ENCODE data around the gene SMG5.
"Not testable (repeated sequence)": the region's sequence is repeated elsewhere in the genome, so short reads cannot be mapped to it uniquely, and the experiment has no call there.

Gene SMG5

DNA sequence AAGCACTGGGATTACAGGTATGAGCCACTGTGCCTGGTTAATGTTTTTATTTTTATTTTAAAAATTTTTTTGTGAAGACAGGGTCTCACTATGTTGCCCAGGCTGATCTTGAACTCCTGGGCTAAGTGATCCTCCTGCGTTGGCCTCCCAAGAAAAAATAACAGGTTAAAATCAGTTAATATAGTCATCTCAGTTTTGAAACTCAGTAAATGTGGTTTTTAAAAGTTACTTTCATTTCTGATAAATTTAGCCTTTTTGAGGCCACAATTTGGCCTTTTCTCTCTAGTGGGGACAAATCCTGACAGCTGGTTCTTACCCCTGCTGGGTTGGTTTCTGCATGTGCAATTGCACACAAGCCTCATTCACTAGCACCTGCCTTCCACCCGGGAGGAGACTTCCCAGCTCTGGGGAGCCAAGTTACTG is 56.5 kb downstream of the SMG5 start:
- H3K27me3 ChIP-seq (ENCODE audit: low read depth, low read length) = no peaks in the 10 kb centered on the region
- no peak overlapping the region for H3K27ac ChIP-seq (ENCODE audit: low read length)
- H3K4me1 ChIP-seq (ENCODE audit: control insufficient read depth in 1 of 2, insufficient read depth in 2 of 2, low read length in 2 of 2) = peaks cover 0 to 8% of the 10 kb centered on the region in 2 donors
- H3K4me3 ChIP-seq (ENCODE audit: low read depth in 1 of 2, low read length in 2 of 2) = no peak overlapping the region
- H3K9me3 ChIP-seq (ENCODE audit: control insufficient read depth in 1 of 2, low read length in 2 of 2) = no peaks in the 10 kb centered on the region
- H3K36me3 ChIP-seq (ENCODE audit: control insufficient read depth in 1 of 2, insufficient read depth in 2 of 2, low read length in 2 of 2) = peaks cover 25 to 37% of the 10 kb centered on the region in 2 donors

DNA sequence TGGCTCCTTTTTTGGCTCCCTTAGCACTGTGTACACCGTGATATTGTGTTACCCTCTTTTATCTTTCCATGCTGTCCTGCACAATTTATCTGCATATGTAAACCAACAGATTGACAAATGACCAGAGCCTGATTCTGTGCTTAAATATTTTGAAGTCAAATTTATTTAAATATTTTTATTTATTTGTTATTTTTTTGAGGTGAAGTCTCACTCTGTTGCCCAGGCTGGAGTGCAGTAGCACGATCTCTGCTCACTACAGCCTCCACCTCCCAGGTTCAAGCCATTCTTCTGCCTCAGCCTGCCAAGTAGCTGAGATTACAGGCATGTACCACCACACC is 57.0 kb downstream of the SMG5 start:
- Histone ChIP-seq H3K9me3 (ENCODE audit: control insufficient read depth in 1 of 2, low read length in 2 of 2) (no peaks in the 10 kb centered on the region), H3K27me3 (ENCODE audit: low read depth, low read length) (no peaks in the 10 kb centered on the region), H3K36me3 (ENCODE audit: control insufficient read depth in 1 of 2, insufficient read depth in 2 of 2, low read length in 2 of 2) (peaks cover 30 to 41% of the 10 kb centered on the region in 2 donors), H3K4me1 (ENCODE audit: control insufficient read depth in 1 of 2, insufficient read depth in 2 of 2, low read length in 2 of 2) (peaks cover 0 to 8% of the 10 kb centered on the region in 2 donors), H3K27ac (ENCODE audit: low read length) (no peak overlapping the region), H3K4me3 (ENCODE audit: low read depth in 1 of 2, low read length in 2 of 2) (no peak overlapping the region)

DNA sequence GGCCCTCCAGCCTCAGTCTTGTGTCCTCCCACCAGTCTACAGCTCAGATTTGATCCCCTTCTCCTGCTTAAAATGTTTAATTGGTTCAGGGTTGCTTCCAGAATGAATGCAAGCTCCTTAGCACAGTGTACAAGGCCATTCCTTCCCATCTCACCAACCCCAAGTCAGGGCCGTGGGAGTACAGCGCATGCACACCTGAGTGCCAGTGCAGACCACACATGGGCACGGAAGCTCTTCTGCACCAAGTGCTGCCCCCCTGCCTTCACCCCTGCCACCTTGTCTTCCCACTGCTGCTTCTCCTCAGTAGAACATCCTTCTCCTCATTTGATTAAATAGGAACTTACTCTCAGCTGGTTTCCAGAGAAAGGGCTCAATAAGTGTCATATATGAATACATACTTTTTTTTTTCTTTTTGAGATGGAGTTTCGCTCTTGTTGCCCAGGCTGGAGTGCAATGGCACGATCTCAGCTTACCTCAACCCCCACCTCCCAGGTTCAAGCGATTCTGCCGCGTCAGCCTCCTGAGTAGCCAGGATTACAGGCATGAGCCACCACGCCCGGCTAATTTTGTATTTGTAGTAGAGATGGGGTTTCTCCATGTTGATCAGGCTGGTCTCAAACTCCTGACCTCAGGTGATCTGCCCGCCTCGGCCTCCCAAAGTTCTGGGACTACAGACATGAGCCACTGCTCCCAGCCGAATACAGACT is 60.5 kb downstream of the SMG5 start:
- H3K4me3 ChIP-seq (ENCODE audit: low read depth in 1 of 2, low read length in 2 of 2) = no peak overlapping the region
- H3K36me3 ChIP-seq (ENCODE audit: control insufficient read depth in 1 of 2, insufficient read depth in 2 of 2, low read length in 2 of 2) = peaks cover 25 to 39% of the 10 kb centered on the region in 2 donors
- no peaks in the 10 kb centered on the region for H3K27me3 ChIP-seq (ENCODE audit: low read depth, low read length)
- H3K4me1 ChIP-seq (ENCODE audit: control insufficient read depth in 1 of 2, insufficient read depth in 2 of 2, low read length in 2 of 2) = peaks cover 4 to 8% of the 10 kb centered on the region in 2 donors
- no peaks in the 10 kb centered on the region for H3K9me3 ChIP-seq (ENCODE audit: control insufficient read depth in 1 of 2, low read length in 2 of 2)
- H3K27ac ChIP-seq (ENCODE audit: low read length) = no peak overlapping the region

DNA sequence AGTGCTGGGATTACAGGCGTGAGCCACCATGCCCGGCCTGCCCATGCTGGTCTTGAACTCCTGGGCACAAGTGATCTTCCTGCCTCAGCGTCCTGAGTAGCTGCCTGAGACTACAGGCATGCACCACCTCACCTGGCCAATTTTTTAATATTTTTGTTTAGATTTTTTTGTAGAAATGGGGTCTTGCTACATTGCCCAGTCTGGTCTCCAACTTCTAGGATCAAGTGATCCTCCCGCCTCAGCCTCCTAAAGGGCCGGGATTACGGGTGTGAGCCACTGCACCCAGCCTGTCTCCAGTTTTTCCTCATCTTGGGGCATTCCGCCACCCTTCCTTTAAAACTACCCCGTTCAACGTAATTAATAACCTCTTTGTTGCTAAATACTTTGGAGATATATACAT is 62.4 kb downstream of the SMG5 start:
- Histone ChIP-seq H3K27ac (ENCODE audit: low read length) (no peak overlapping the region), H3K4me3 (ENCODE audit: low read depth in 1 of 2, low read length in 2 of 2) (no peak overlapping the region), H3K4me1 (ENCODE audit: control insufficient read depth in 1 of 2, insufficient read depth in 2 of 2, low read length in 2 of 2) (peaks cover 1 to 8% of the 10 kb centered on the region in 2 donors), H3K9me3 (ENCODE audit: control insufficient read depth in 1 of 2, low read length in 2 of 2) (no peaks in the 10 kb centered on the region), H3K36me3 (ENCODE audit: control insufficient read depth in 1 of 2, insufficient read depth in 2 of 2, low read length in 2 of 2) (peaks cover 25 to 34% of the 10 kb centered on the region in 2 donors), H3K27me3 (ENCODE audit: low read depth, low read length) (no peaks in the 10 kb centered on the region)

DNA sequence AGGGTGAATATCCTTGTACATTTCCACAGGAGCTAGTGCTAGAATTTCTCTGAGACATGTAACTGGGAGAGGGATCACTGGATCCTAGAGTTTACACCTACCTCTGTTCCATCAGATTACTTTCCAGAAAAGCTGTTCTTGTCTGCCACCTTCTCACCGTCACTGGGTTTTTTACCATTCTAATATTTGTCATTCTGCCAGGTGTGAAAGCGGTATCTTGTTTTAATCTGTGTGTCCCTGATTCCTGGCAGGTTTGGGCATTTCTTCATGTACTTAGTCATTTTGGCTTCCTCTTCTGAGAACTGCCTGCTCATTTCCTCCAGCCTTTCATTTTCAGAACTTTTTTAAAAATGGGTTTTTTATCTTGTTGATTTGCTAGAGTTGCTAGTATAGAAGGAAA is 64.8 kb downstream of the SMG5 start:
- peak overlapping the region; percentile 77 for H3K27ac ChIP-seq (ENCODE audit: low read length)
- no peaks in the 10 kb centered on the region for H3K9me3 ChIP-seq (ENCODE audit: control insufficient read depth in 1 of 2, low read length in 2 of 2)
- no peaks in the 10 kb centered on the region for H3K27me3 ChIP-seq (ENCODE audit: low read depth, low read length)
- peaks cover 8% of the 10 kb centered on the region in 2 donors for H3K4me1 ChIP-seq (ENCODE audit: control insufficient read depth in 1 of 2, insufficient read depth in 2 of 2, low read length in 2 of 2)
- H3K4me3 ChIP-seq (ENCODE audit: low read depth in 1 of 2, low read length in 2 of 2) = no peak overlapping the region
- H3K36me3 ChIP-seq (ENCODE audit: control insufficient read depth in 1 of 2, insufficient read depth in 2 of 2, low read length in 2 of 2) = peaks cover 16 to 24% of the 10 kb centered on the region in 2 donors

DNA sequence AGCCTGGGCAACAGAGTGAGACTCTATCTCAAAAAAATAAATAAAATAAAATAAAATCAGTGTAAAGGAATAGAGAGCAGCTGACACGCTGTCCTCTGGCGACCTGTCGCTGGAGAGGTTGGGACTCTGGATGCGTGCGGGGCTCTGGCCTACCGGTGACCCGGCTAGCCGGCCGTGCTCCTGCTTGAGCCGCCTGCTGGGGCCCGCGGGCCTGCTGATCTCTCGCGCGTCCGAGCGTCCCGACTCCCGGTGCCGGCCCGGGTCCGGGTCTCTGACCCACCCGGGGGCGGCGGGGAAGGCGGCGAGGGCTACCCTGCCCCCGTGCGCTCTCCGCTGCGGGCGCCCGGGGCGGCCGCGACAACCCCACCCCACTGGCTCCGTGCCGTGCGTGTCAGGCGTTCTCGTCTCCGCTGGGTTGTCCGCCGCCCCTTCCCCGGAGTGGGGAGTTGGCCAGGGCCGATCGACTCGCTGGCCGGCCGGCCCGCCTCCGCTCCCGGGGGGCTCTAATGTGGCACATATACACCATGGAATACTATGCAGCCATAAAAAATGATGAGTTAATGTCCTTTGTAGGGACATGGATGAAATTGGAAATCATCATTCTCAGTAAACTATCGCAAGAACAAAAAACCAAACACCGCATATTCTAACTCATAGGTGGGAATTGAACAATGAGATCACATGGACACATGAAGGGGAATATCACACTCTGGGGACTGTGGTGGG is 66.1 kb downstream of the SMG5 start:
- H3K27ac ChIP-seq (ENCODE audit: low read length); H3K4me3 ChIP-seq (ENCODE audit: low read depth in 1 of 2, low read length in 2 of 2); H3K27me3 ChIP-seq (ENCODE audit: low read depth, low read length); H3K9me3 ChIP-seq (ENCODE audit: control insufficient read depth in 1 of 2, low read length in 2 of 2): not testable (repeated sequence)
- H3K36me3 ChIP-seq (ENCODE audit: control insufficient read depth in 1 of 2, insufficient read depth in 2 of 2, low read length in 2 of 2) = peaks cover 13 to 14% of the 10 kb centered on the region in 2 donors
- H3K4me1 ChIP-seq (ENCODE audit: control insufficient read depth in 1 of 2, insufficient read depth in 2 of 2, low read length in 2 of 2) = peaks cover 8 to 15% of the 10 kb centered on the region in 2 donors

DNA sequence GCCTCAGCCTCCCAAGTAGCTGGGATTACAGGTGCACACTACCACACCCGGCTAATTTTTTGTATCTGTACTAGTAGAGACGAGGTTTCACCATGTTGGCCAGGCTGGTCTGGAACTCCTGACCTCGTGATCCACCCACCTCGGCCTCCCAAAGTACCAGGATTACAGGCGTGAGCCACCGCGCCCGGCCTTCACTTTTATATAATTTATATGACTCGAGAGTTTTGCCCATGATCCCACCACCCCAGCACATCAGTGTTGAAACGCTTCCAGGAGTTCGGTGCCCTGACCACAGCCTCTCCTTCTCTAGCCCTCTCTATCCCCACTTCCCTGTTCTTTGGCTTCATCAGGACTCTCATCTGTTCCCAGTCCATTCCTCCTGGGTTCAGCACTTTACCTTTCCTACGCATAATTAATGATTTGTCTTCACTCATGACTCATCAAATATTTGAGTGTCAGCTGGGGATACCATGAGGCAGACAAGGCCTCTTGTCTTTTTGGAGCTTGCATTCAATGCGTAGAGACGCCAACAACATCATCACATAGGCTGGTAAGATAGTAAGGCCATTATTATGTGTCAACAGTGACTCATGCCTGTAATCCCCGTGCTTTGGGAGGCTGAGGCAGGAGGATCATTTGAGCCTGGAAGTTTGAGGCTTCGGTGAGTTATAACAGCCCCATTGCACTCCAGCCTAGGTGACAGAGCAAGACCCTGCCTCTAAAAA is 68.4 kb downstream of the SMG5 start:
- H3K27me3 ChIP-seq (ENCODE audit: low read depth, low read length) = no peaks in the 10 kb centered on the region
- H3K4me1 ChIP-seq (ENCODE audit: control insufficient read depth in 1 of 2, insufficient read depth in 2 of 2, low read length in 2 of 2) = peaks cover 8 to 15% of the 10 kb centered on the region in 2 donors
- no peaks in the 10 kb centered on the region for H3K9me3 ChIP-seq (ENCODE audit: control insufficient read depth in 1 of 2, low read length in 2 of 2)
- peaks cover 12 to 21% of the 10 kb centered on the region in 2 donors for H3K36me3 ChIP-seq (ENCODE audit: control insufficient read depth in 1 of 2, insufficient read depth in 2 of 2, low read length in 2 of 2)
- H3K27ac ChIP-seq (ENCODE audit: low read length) = no peak overlapping the region
- H3K4me3 ChIP-seq (ENCODE audit: low read depth in 1 of 2, low read length in 2 of 2) = peak overlapping the region in 1 of 2 donors; percentile 63

DNA sequence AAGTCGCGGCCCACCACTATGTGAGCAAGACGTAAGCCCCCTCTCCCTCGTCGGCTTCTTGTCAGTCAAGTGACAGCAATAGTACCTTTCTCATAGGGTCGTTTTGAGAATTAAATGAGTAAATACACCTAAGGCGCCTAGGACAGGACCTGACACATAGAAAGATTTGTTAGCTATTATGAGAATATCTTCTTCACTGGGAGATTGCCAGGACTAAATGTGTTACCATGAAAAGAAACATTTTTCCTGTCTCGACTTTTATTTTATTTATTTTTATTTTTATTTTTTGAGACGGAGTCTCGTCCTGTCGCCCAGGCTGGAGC is 69.0 kb downstream of the SMG5 start:
- Histone ChIP-seq H3K4me1 (ENCODE audit: control insufficient read depth in 1 of 2, insufficient read depth in 2 of 2, low read length in 2 of 2) (peaks cover 8 to 15% of the 10 kb centered on the region in 2 donors), H3K36me3 (ENCODE audit: control insufficient read depth in 1 of 2, insufficient read depth in 2 of 2, low read length in 2 of 2) (peaks cover 18 to 25% of the 10 kb centered on the region in 2 donors), H3K27ac (ENCODE audit: low read length) (peak overlapping the region; percentile 95), H3K27me3 (ENCODE audit: low read depth, low read length) (no peaks in the 10 kb centered on the region), H3K9me3 (ENCODE audit: control insufficient read depth in 1 of 2, low read length in 2 of 2) (no peaks in the 10 kb centered on the region), H3K4me3 (ENCODE audit: low read depth in 1 of 2, low read length in 2 of 2) (peak overlapping the region; percentile 63 to 82)

DNA sequence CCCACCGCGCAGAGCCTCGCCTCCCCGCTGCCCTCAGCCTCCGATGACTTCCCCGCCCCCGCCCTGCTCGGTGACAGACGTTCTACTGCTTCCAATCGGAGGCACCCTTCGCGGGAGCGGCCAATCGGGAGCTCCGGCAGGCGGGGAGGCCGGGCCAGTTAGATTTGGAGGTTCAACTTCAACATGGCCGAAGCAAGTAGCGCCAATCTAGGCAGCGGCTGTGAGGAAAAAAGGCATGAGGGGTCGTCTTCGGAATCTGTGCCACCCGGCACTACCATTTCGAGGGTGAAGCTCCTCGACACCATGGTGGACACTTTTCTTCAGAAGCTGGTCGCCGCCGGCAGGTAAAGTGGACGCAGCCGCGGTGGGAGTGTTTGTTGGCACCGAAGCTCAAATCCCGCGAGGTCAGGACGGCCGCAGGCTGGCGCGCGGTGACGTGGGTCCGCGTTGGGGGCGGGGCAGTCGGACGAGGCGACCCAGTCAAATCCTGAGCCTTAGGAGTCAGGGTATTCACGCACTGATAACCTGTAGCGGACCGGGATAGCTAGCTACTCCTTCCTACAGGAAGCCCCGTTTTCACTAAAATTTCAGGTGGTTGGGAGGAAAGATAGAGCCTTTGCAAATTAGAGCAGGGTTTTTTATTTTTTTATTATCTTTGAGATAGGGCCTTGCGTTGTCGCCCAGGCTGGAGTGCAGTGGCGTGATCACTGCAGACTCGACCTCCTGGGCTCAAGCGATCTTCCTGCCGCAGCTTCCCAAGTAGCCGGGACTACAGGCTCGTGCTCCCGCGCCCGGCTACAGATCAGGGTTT is 69.6 kb downstream of the SMG5 start, which contains the start of gene PMF1:
Gene PMF1, plus strand, starts transcription at position 175 of the 811 bp plus-strand sequence. Its CDS starts 9 bp downstream, at position 184.
- peaks cover 6 to 15% of the 10 kb centered on the region in 2 donors for H3K4me1 ChIP-seq (ENCODE audit: control insufficient read depth in 1 of 2, insufficient read depth in 2 of 2, low read length in 2 of 2)
- H3K4me3 ChIP-seq (ENCODE audit: low read depth in 1 of 2, low read length in 2 of 2) = peak within 1 kb of the TSS; percentile 63 to 82
- peak within 1 kb of the TSS; percentile 95 for H3K27ac ChIP-seq (ENCODE audit: low read length)
- peaks cover 21 to 29% of the 10 kb centered on the region in 2 donors for H3K36me3 ChIP-seq (ENCODE audit: control insufficient read depth in 1 of 2, insufficient read depth in 2 of 2, low read length in 2 of 2)
- H3K9me3 ChIP-seq (ENCODE audit: control insufficient read depth in 1 of 2, low read length in 2 of 2) = no peaks in the 10 kb centered on the region
- H3K27me3 ChIP-seq (ENCODE audit: low read depth, low read length) = no peaks in the 10 kb centered on the region

DNA sequence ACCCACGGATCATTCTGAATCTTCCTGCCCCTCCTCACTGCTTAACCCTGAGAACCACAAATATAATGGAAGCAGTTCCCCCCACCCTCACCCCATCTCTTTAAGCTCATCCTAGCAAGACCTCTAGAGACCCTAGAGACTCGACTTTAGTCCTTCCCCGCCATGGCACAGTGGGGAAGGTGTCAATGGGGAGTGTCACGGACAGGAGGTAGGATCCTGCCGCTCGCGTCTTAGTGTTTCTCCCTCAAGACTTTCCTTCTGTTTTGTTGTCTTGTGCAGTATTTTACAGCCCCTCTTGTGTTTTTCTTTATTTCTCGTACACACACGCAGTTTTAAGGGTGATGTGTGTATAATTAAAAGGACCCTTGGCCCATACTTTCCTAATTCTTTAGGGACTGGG is 70.5 kb downstream of the SMG5 start:
- peaks cover 0 to 15% of the 10 kb centered on the region in 2 donors for H3K4me1 ChIP-seq (ENCODE audit: control insufficient read depth in 1 of 2, insufficient read depth in 2 of 2, low read length in 2 of 2)
- peak overlapping the region; percentile 63 to 82 for H3K4me3 ChIP-seq (ENCODE audit: low read depth in 1 of 2, low read length in 2 of 2)
- peaks cover 21 to 32% of the 10 kb centered on the region in 2 donors for H3K36me3 ChIP-seq (ENCODE audit: control insufficient read depth in 1 of 2, insufficient read depth in 2 of 2, low read length in 2 of 2)
- peak overlapping the region; percentile 95 for H3K27ac ChIP-seq (ENCODE audit: low read length)
- no peaks in the 10 kb centered on the region for H3K9me3 ChIP-seq (ENCODE audit: control insufficient read depth in 1 of 2, low read length in 2 of 2)
- H3K27me3 ChIP-seq (ENCODE audit: low read depth, low read length) = no peaks in the 10 kb centered on the region

All from muscle layer of duodenum (tissue), 2 donors.